ENCODE data around the gene MINDY4. TPM values are rescaled to one million over a fixed set of nuclear protein-coding genes. Genes with fewer than 3 reads are reported as not detected.

Gene MINDY4
- total RNA-seq, 1 experiment from 2014 or later = 1.8 TPM

- TF ChIP-seq IRF1 (CRISPR knock-in tag; IDR thresholded peaks at IDR 0.05) (no peak), ZNF263 (CRISPR knock-in tag; IDR thresholded peaks at IDR 0.05; ENCODE audit: low read depth) (no peak), ETV6 (CRISPR knock-in tag; IDR thresholded peaks at IDR 0.05) (no peak), EMX1 (CRISPR knock-in tag; IDR thresholded peaks at IDR 0.05) (no peak)
Observed at GRCh38 chr7:30849565-30849964, 78.3 kb downstream of the MINDY4 start (continued).

GRCh38 chr7:30850426-30850825 is 79.2 kb downstream of the MINDY4 start:
- CTCF ChIA-PET = no interaction called here
- TF ChIP-seq STAT6 (CRISPR knock-in tag; conservative IDR thresholded peaks at IDR 0.05; ENCODE audit: low read depth) (no peak), KAT7 (CRISPR knock-in tag; IDR thresholded peaks at IDR 0.05; ENCODE audit: borderline replicate concordance) (no peak), ELF4 (CRISPR knock-in tag; IDR thresholded peaks at IDR 0.05; ENCODE audit: low read depth) (no peak), NFATC4 (CRISPR knock-in tag; IDR thresholded peaks at IDR 0.05) (no peak), TEAD1 (CRISPR knock-in tag; IDR thresholded peaks at IDR 0.05) (no peak), ATF1 (CRISPR knock-in tag; IDR thresholded peaks at IDR 0.05) (no peak), HMGA2 (CRISPR knock-in tag; IDR thresholded peaks at IDR 0.05) (no peak), ATF2 (CRISPR knock-in tag; IDR thresholded peaks at IDR 0.05; ENCODE audit: borderline replicate concordance, low read depth) (no peak), NR1H2 (CRISPR knock-in tag; IDR thresholded peaks at IDR 0.05) (no peak), FOXJ3 (CRISPR knock-in tag; IDR thresholded peaks at IDR 0.05; ENCODE audit: borderline replicate concordance) (no peak), MAX (CRISPR knock-in tag; IDR thresholded peaks at IDR 0.05) (no peak), NR3C1 (CRISPR knock-in tag; conservative IDR thresholded peaks at IDR 0.05; ENCODE audit: low read depth) (no peak), ZBTB43 (CRISPR knock-in tag; IDR thresholded peaks at IDR 0.05) (no peak), ZNF317 (CRISPR knock-in tag; IDR thresholded peaks at IDR 0.05; ENCODE audit: borderline replicate concordance, low read depth) (no peak), ZNF281 (CRISPR knock-in tag; IDR thresholded peaks at IDR 0.05) (no peak), NFYB (CRISPR knock-in tag; conservative IDR thresholded peaks at IDR 0.05; ENCODE audit: low read depth) (no peak), ZNF138 (CRISPR knock-in tag; conservative IDR thresholded peaks at IDR 0.05) (no peak), AR (CRISPR knock-in tag; IDR thresholded peaks at IDR 0.05) (no peak)
- H3K36me3 Mint-ChIP-seq = no peaks in the 10 kb centered on the region

More at GRCh38 chr7:30850426-30850825, 79.2 kb downstream of the MINDY4 start:
- POLR2A ChIA-PET = no interaction called here
- H3K27me3 Mint-ChIP-seq (ENCODE audit: low read depth) = no peaks in the 10 kb centered on the region
- no peak for DNase-seq (ENCODE audit: low spot score)
- ATAC-seq = no peak
- H3K9me3 Mint-ChIP-seq = no peaks in the 10 kb centered on the region
- H3K27ac Mint-ChIP-seq = 0 out of 2 replicates have a peak overlapping the region, but pooled peaks have one; percentile 34
- no peak overlapping the region for H3K4me3 Mint-ChIP-seq
- H3K4me1 Mint-ChIP-seq = peaks cover 25% of the 10 kb centered on the region

All from WTC11 (cell line).